Measurements from ENCODE around the gene CIAPIN1. TPM values are rescaled to one million over a fixed set of nuclear protein-coding genes. Genes with fewer than 3 reads are reported as not detected.

The CIAPIN1 gene
- total and polyA plus RNA-seq, 4 donors = 62.9 to 102 (median 83.4) TPM

DNA sequence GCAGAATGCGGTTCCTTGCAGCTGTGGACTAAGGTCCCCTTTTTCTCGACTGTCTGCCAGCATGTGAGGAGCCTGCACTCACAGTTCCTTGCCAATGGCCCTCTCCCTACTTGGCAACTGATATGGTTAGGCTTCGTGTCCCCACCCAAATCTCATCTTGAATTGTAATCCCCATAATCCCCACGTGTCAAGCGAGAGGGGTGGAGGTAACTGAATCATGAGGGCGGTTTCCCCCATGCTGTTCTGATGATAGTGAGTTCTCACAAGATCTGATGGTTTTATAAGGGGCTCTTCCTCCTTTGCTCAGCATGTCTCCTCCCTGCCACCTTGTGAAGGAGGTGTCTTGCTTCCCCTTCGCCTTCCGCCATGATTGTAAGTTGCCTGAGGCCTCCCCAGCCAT is 19.9 kb downstream of the CIAPIN1 start:
- peaks cover 49% of the 10 kb centered on the region for H3K36me3 ChIP-seq (ENCODE audit: control insufficient read depth, insufficient read depth, low read length)
- H3K27ac ChIP-seq (ENCODE audit: low read depth, low read length) = no peak overlapping the region
- H3K4me3 ChIP-seq (ENCODE audit: low read depth, low read length) = no peak overlapping the region
- H3K9me3 ChIP-seq (ENCODE audit: control insufficient read depth, insufficient read depth, low read length) = no peaks in the 10 kb centered on the region
- H3K4me1 ChIP-seq (ENCODE audit: control insufficient read depth, insufficient read depth, low read length) = no peaks in the 10 kb centered on the region
- WGBS (ENCODE audit: insufficient coverage) = 91% methylated on average over 2 of the region's 8 CpGs
- no peak for DNase-seq (ENCODE audit: low read depth in 4 of 6, low spot score in 6 of 6)
- no peaks in the 10 kb centered on the region for H3K27me3 ChIP-seq (ENCODE audit: control insufficient read depth, insufficient read depth, low read length)

DNA sequence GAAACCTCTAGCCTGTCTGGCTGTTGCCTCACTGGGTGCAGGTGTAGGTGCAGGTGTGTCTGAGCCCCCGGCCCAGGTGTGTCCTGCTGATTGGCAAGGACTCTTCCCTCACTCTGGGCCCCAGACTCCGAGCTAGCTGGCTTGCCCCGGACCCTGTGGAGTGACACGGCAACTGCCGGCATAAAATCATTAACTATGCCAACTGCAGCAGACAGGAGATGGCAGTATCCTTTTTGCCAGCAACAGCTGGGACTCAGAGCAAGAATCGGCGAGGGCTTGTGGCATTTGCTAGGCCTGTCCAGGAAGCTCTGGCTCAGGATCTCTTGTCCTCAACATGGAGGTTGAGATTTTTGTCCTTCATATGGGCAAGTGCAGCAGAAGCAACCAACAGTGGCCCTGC is 20.8 kb downstream of the CIAPIN1 start:
- peaks cover 40% of the 10 kb centered on the region for H3K36me3 ChIP-seq (ENCODE audit: control insufficient read depth, insufficient read depth, low read length)
- DNase-seq (ENCODE audit: low read depth in 4 of 6, low spot score in 6 of 6) = no peak
- no peaks in the 10 kb centered on the region for H3K27me3 ChIP-seq (ENCODE audit: control insufficient read depth, insufficient read depth, low read length)
- no peak overlapping the region for H3K27ac ChIP-seq (ENCODE audit: low read depth, low read length)
- H3K9me3 ChIP-seq (ENCODE audit: control insufficient read depth, insufficient read depth, low read length) = no peaks in the 10 kb centered on the region
- no peak overlapping the region for H3K4me3 ChIP-seq (ENCODE audit: low read depth, low read length)
- no peaks in the 10 kb centered on the region for H3K4me1 ChIP-seq (ENCODE audit: control insufficient read depth, insufficient read depth, low read length)
- WGBS (ENCODE audit: insufficient coverage) = 74% methylated on average over 7 of the region's 7 CpGs

DNA sequence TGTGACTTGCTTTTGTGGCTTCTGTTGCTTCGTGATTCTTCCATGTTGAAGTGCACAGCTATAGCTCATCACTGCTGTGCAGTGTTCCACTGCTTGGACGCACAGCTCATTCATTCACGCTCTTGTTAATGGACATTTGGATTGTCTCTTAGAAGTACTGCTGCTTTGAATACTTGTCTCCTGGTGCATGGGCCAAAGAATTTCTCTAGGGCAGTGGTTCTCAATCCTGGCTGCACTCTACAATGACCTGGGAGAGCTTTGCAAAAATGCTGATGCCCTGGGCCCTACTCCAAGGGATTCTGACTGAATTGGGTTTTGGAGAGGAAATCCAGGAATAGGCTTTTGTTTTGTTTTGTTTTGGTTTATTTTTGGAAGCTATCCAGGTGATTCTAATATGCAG is 22.6 kb downstream of the CIAPIN1 start:
- peaks cover 2% of the 10 kb centered on the region for H3K4me1 ChIP-seq (ENCODE audit: control insufficient read depth, insufficient read depth, low read length)
- H3K36me3 ChIP-seq (ENCODE audit: control insufficient read depth, insufficient read depth, low read length) = peaks cover 24% of the 10 kb centered on the region
- no peaks in the 10 kb centered on the region for H3K9me3 ChIP-seq (ENCODE audit: control insufficient read depth, insufficient read depth, low read length)
- no peak overlapping the region for H3K27ac ChIP-seq (ENCODE audit: low read depth, low read length)
- DNase-seq (ENCODE audit: low read depth in 4 of 6, low spot score in 6 of 6) = no peak
- H3K27me3 ChIP-seq (ENCODE audit: control insufficient read depth, insufficient read depth, low read length) = no peaks in the 10 kb centered on the region
- H3K4me3 ChIP-seq (ENCODE audit: low read depth, low read length) = no peak overlapping the region
- WGBS (ENCODE audit: insufficient coverage) = 38% methylated on average over 2 of the region's 3 CpGs

DNA sequence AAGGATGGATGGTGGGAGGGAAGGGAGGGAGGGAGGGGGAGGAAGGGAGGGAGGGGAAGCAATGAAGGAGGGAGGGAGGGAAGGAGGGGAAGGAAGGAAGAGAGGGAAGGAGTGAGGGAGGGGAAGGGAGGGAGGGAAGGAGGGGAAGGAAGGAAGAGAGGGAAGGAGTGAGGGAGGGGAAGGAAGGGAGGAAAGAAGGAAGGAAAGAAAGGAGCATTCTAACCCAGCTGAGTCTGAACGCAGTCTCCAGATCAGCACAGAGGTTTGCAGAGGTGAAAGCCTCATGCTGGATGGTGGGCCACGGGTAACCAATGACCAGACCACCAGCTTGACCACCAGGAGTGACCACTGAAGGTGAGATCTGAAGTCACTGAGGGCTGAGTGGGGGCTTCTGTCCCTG is 24.0 kb downstream of the CIAPIN1 start:
- Histone ChIP-seq H3K9me3 (ENCODE audit: control insufficient read depth, insufficient read depth, low read length) (no peaks in the 10 kb centered on the region), H3K27ac (ENCODE audit: low read depth, low read length) (no peak overlapping the region), H3K36me3 (ENCODE audit: control insufficient read depth, insufficient read depth, low read length) (peaks cover 11% of the 10 kb centered on the region), H3K4me1 (ENCODE audit: control insufficient read depth, insufficient read depth, low read length) (peaks cover 13% of the 10 kb centered on the region), H3K4me3 (ENCODE audit: low read depth, low read length) (no peak overlapping the region), H3K27me3 (ENCODE audit: control insufficient read depth, insufficient read depth, low read length) (no peaks in the 10 kb centered on the region)
- 85% methylated on average over 2 of the region's 2 CpGs for WGBS (ENCODE audit: insufficient coverage)
- no peak for DNase-seq (ENCODE audit: low read depth in 4 of 6, low spot score in 6 of 6)

DNA sequence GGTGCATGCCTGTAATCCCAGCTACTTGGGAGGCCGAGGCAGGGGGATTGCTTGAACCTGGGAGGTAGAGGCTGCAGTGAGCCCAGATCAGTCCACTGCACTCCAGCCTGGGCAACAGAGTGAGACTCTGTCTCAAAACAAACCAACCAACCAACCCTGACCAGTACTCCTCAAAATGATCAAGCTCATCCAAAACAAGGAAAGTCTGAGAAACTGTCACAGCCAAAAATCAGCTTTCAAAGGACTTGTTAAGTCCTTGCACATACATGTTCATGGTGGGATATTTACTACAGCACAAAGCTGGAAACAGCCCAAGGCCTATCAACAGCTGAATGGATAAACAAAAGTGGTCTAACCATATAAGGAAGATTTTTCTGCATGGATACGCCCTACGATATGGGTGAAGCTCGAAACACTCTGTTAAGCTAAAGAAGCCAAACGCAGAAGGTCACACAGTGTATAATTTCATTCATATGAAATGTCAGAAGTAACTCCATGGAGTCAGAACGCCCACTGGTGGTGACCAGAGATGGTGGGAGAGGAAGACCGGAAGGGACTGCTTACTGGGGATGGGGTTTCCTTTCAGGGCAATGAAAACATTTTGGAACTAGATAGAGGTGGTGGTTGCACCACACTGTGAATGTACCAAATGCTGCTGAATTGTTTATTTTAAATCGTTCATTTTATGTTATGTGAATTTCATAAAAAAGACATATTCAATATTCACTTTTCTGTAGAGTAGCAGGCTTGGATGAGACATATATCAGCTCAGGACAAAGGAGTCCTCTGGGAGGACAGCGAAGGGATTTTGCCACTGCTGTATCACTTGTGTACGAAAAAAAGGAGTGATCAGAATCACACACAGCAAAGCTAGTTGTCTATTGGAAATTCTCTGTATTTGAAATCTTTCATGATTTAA is 24.9 kb downstream of the CIAPIN1 start:
- no peak overlapping the region for H3K4me3 ChIP-seq (ENCODE audit: low read depth, low read length)
- H3K27me3 ChIP-seq (ENCODE audit: control insufficient read depth, insufficient read depth, low read length) = no peaks in the 10 kb centered on the region
- peaks cover 19% of the 10 kb centered on the region for H3K4me1 ChIP-seq (ENCODE audit: control insufficient read depth, insufficient read depth, low read length)
- DNase-seq (ENCODE audit: low read depth in 4 of 6, low spot score in 6 of 6) = peak in 4 of 6 donors; percentile 26 to 87 (median 62)
- WGBS (ENCODE audit: insufficient coverage) = 40% methylated on average over 3 of the region's 10 CpGs
- H3K9me3 ChIP-seq (ENCODE audit: control insufficient read depth, insufficient read depth, low read length) = no peaks in the 10 kb centered on the region
- H3K36me3 ChIP-seq (ENCODE audit: control insufficient read depth, insufficient read depth, low read length) = peaks cover 8% of the 10 kb centered on the region
- peak overlapping the region; percentile 63 for H3K27ac ChIP-seq (ENCODE audit: low read depth, low read length)

DNA sequence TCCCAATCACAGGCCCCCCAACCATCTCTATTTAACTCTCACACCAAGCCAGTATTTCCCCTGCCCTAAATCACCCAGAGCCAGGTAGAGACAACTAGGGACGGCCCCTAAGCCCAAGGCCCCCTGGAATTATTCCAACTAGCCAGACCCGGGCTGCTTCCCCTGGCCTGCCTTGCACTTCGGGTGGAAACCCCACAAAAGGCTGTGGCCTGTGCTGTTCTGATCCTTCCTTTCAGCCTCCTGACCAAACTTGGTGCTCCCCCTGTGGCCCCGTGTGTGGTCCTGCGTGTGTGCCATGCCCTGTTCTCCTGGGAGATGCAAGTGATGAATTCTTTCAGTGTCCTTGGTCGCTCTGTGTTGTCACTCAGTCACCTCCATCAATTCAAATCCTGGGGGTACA is 27.7 kb downstream of the CIAPIN1 start:
- Histone ChIP-seq H3K9me3 (ENCODE audit: control insufficient read depth, insufficient read depth, low read length) (no peaks in the 10 kb centered on the region), H3K27ac (ENCODE audit: low read depth, low read length) (no peak overlapping the region), H3K27me3 (ENCODE audit: control insufficient read depth, insufficient read depth, low read length) (no peaks in the 10 kb centered on the region), H3K4me1 (ENCODE audit: control insufficient read depth, insufficient read depth, low read length) (peaks cover 35% of the 10 kb centered on the region), H3K36me3 (ENCODE audit: control insufficient read depth, insufficient read depth, low read length) (peaks cover 3% of the 10 kb centered on the region), H3K4me3 (ENCODE audit: low read depth, low read length) (no peak overlapping the region)
- DNase-seq (ENCODE audit: low read depth in 4 of 6, low spot score in 6 of 6) = no peak
- WGBS (ENCODE audit: insufficient coverage) = 49% methylated on average over 3 of the region's 6 CpGs

DNA sequence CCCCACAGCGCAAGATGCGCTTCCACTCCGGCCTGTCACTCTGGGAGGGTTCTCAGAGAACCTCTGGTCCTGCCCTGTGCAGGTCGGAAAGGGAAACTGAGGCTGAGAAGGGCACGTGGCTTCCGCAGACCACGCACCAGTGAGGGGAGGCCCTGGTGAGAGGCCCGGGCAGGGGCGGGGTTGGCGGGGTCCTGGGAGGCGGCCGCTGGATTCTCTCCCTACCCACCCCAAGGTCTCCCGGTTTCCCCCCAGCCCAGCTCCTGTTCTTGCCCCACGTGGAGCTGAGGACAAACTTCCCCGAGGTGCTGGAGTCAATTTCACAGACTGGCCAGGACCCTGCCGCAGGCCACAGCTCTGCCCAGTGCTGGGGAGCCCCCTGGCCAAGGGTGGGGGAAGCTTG is 31.1 kb downstream of the CIAPIN1 start:
- DNase-seq (ENCODE audit: low read depth in 4 of 6, low spot score in 6 of 6) = no peak
- Histone ChIP-seq H3K36me3 (ENCODE audit: control insufficient read depth, insufficient read depth, low read length) (peaks cover 3% of the 10 kb centered on the region), H3K27me3 (ENCODE audit: control insufficient read depth, insufficient read depth, low read length) (no peaks in the 10 kb centered on the region), H3K27ac (ENCODE audit: low read depth, low read length) (no peak overlapping the region), H3K9me3 (ENCODE audit: control insufficient read depth, insufficient read depth, low read length) (no peaks in the 10 kb centered on the region), H3K4me1 (ENCODE audit: control insufficient read depth, insufficient read depth, low read length) (peaks cover 44% of the 10 kb centered on the region), H3K4me3 (ENCODE audit: low read depth, low read length) (no peak overlapping the region)
- WGBS (ENCODE audit: insufficient coverage) = 85% methylated on average over 12 of the region's 16 CpGs

DNA sequence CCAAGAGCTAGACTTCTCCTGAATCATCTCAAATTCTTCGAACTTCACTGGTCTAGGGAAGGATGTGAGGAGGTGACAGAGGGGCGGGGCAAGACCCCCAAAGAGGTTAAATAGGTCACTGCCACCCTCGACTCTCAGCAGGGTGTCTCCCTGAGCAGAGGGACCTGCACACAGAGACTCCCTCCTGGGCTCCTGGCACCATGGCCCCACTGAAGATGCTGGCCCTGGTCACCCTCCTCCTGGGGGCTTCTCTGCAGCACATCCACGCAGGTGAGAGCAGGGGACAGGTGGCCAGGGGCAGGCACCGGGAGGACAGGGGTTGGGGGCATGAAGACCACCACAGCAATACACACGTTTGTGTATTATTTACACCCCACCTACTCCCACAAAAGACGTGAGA is 33.5 kb downstream of the CIAPIN1 start:
- Histone ChIP-seq H3K9me3 (ENCODE audit: control insufficient read depth, insufficient read depth, low read length) (no peaks in the 10 kb centered on the region), H3K27me3 (ENCODE audit: control insufficient read depth, insufficient read depth, low read length) (no peaks in the 10 kb centered on the region), H3K4me1 (ENCODE audit: control insufficient read depth, insufficient read depth, low read length) (peaks cover 41% of the 10 kb centered on the region), H3K36me3 (ENCODE audit: control insufficient read depth, insufficient read depth, low read length) (peaks cover 3% of the 10 kb centered on the region), H3K27ac (ENCODE audit: low read depth, low read length) (no peak overlapping the region), H3K4me3 (ENCODE audit: low read depth, low read length) (no peak overlapping the region)
- no peak for DNase-seq (ENCODE audit: low read depth in 4 of 6, low spot score in 6 of 6)
- WGBS (ENCODE audit: insufficient coverage) = 80% methylated on average over 3 of the region's 7 CpGs

DNA sequence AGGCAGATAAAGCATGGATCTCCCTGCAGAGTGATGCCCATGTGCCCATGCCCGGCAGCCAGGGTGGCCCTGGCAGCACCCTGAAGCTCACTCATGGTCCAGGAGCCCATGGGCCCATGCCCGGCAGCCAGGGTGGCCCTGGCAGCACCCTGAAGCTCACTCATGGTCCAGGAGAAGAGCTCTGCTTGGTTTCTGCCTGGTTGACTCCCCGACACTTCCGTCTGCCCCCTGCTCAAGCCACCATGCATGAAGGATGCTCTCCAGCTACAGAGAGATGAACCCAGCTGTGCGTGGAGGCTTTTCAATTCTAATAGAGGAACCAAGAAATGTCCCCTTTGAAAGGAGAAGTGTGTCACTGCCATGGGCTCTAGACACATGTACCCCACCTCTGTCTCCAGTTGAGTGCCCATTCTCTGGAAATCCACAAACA is 33.9 kb downstream of the CIAPIN1 start:
- no peaks in the 10 kb centered on the region for H3K27me3 ChIP-seq (ENCODE audit: control insufficient read depth, insufficient read depth, low read length)

DNA sequence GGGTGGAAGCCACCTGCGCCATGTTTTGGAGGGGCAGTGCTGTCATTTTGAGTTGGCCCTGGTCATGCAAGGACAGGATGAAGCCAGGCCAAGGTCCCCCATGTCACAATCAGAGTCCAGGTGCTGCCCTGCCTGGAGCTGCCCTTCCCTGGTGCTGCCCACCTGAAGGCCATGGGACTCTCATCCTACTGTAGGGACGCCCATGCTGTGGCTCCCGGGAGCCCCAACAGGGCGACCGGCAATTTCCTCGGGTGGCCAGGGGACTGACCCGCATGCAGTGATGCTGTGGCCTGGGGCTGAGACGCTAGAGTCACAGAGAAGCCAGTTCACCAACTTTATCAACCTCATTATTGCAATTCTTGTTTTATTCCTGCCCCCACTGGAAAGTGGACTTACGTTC is 34.6 kb downstream of the CIAPIN1 start:
- WGBS (ENCODE audit: insufficient coverage) = 97% methylated on average over 9 of the region's 9 CpGs
- Histone ChIP-seq H3K4me1 (ENCODE audit: control insufficient read depth, insufficient read depth, low read length) (peaks cover 35% of the 10 kb centered on the region), H3K27me3 (ENCODE audit: control insufficient read depth, insufficient read depth, low read length) (no peaks in the 10 kb centered on the region), H3K9me3 (ENCODE audit: control insufficient read depth, insufficient read depth, low read length) (no peaks in the 10 kb centered on the region), H3K36me3 (ENCODE audit: control insufficient read depth, insufficient read depth, low read length) (peaks cover 3% of the 10 kb centered on the region), H3K27ac (ENCODE audit: low read depth, low read length) (no peak overlapping the region), H3K4me3 (ENCODE audit: low read depth, low read length) (no peak overlapping the region)
- DNase-seq (ENCODE audit: low read depth in 4 of 6, low spot score in 6 of 6) = no peak

More for the DNA sequence above, 33.9 kb downstream of the CIAPIN1 start:
- no peak for DNase-seq (ENCODE audit: low read depth in 4 of 6, low spot score in 6 of 6)
- 86% methylated on average over 5 of the region's 5 CpGs for WGBS (ENCODE audit: insufficient coverage)
- Histone ChIP-seq H3K4me1 (ENCODE audit: control insufficient read depth, insufficient read depth, low read length) (peaks cover 38% of the 10 kb centered on the region), H3K4me3 (ENCODE audit: low read depth, low read length) (no peak overlapping the region), H3K27ac (ENCODE audit: low read depth, low read length) (no peak overlapping the region), H3K9me3 (ENCODE audit: control insufficient read depth, insufficient read depth, low read length) (no peaks in the 10 kb centered on the region), H3K36me3 (ENCODE audit: control insufficient read depth, insufficient read depth, low read length) (peaks cover 3% of the 10 kb centered on the region)
